Activated CD4-positive, CD25-positive, alpha-beta regulatory T cell treated with anti-CD3 and anti-CD28 coated beads, Interleukin-2, amount 50 U/mL, for 24 hours (primary cell): Measurements from ENCODE around the gene LAMB3.

Source experiments
- ATAC-seq, 2 donors: fragments of 150-1000 bp; cut with Tn5 transposase; one replicate each; pipeline ENCODE4 v1.10.0; 2021; ENCODE audit warnings: mild to moderate bottlenecking in 1 of 2, moderate library complexity in 1 of 2

The LAMB3 gene

DNA sequence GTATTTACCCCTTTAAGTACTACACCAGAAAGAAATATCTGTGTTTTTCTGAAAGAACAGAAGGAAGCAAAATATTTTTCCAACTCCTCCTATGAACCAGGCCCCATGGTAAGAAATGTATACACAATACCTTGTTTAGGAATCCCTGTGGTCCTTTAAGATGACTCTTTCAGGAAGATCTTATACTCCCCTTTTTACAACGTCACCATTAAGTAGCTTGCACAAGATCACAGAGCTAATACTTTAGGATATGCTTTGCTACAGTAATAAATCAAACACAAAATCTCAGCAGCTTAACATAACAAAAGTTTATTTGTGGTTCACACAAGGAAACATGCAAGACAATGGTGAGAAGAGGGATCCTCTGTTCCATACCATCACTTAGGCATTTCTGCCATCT is 8.8 kb upstream of the LAMB3 start:
- no peak for ATAC-seq

DNA sequence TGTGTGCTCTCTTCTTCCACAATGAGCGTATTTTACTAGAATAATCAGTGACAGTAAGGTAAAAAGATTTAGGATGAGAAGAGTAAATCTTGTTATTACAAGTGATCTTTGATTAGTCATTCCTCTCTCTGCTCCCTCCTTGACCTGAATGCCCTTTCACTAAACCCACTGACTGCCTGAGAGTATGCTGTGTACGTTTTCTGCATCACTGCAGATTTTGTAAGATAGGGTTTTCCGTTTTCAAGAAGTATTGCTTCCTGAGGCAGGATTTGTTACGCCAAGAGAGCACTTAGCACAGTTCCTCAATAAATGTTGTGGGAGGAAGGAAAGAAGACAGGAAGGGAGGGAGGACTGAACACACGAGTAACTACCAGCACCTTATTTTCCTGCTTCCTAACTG is 7.7 kb upstream of the LAMB3 start:
- peak in 1 of 2 donors; percentile 59 for ATAC-seq

DNA sequence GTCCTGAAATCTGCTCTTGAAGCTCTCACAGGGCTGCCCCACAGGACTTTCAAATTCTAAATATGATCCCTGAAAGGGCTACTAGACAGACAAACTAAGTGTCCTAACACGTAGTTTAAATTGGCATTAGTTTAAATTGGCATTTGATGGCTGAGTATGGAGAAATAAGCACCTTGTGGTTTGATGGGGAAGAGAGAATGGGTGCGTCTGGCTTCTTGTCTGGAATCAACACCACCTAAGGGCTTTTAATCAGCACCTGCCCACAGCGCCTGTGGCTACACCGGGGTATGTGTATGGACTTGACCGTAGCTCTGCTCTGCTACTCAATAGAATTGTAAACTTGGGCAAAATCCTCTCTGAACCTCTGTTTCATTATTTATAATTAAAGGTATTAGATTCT is 5.7 kb upstream of the LAMB3 start:
- ATAC-seq = no peak

DNA sequence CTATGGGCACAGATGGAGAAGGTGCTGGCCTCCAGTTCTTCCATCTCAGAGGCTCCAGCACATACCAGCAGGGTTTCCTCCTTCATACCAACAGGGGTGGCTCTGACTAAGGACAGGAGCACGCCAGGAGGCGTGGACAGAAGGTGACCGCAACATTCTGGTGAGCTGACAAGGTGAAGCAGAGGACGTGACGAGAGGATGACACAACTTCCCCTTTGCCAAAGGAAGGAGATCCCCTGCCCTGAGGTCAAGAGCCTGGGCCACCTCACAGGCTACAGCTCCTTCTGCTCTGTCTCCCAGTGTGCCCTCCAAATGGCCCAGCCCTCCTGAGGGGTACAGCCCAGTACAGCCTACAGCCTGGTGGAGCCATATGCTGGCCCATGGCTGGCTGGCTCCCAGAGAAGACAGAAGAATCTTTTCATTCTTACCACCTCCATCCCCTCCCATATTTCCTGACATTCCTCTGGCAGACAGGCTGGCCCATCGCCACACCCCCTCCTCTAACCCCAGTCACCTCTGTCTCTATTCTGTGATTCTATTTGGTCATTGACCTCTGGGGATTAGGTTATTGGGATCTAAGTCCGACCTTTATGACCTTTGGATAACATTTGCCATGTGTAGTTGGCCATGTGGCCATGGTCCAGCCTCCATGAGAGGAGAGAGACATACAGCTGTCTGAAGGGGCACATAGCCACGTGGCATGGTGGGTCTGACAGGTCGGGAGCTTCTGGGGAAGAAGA is 5.1 kb upstream of the LAMB3 start:
- peak in 1 of 2 donors; percentile 25 for ATAC-seq

DNA sequence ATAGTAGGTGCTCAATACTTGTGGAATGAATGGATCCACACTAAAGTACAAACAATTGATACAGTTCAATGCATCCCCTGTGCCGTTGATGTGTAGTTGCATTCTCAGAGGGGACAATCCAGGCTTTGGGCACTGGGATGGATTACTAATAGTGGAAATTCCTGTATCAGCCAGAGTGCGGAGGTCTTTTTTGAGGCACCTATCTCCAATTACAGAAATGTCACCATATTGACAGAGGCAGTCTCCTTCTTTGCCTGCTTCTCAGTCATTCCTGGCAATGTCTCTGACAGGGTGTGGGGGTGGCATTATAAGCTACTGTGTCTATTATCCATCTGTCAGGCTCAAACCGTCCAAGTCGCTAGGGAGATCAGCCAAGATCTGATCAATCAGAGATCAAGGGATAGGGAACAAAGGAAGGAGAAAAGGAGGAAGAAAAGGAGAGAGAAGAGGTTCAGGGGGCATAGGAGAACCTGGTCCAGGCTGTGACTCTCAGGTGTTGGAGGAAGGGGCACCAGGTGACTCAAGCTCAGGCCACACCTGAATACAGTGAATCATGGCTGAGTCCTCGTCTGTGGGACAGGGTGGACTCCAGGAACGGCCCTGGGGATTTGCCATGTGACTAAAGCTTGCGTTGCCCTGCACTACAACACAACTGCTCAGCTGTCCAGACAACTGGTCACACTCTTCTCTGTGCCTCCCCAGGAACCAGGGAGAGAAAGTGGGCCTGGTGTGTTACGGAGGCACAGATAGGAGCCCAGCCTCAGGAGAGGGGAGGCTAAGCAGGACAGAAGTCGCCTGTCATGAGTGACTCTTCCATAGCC is 3.4 kb upstream of the LAMB3 start:
- no peak for ATAC-seq

DNA sequence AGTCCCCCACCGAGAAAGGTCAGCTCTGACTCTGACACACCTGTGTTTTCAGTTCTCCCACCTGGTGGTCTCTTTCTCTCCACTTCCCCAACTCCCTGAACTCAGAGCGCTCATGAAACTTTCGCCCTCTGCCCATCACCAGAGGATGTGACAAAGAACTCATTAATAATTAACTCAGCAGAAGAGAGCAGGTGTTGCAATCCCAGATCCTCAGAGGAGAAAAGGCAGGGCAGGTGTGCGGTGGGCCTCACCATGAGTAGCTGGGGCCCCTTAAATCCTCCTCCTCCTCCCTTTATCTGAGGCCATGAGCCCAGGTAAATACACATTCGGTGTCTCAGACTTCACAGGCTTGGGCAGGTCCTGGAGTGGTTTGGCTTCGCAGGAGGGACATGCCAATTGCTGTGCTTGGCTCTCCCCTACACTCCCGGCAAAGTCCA is 1.7 kb upstream of the LAMB3 start:
- ATAC-seq = no peak

DNA sequence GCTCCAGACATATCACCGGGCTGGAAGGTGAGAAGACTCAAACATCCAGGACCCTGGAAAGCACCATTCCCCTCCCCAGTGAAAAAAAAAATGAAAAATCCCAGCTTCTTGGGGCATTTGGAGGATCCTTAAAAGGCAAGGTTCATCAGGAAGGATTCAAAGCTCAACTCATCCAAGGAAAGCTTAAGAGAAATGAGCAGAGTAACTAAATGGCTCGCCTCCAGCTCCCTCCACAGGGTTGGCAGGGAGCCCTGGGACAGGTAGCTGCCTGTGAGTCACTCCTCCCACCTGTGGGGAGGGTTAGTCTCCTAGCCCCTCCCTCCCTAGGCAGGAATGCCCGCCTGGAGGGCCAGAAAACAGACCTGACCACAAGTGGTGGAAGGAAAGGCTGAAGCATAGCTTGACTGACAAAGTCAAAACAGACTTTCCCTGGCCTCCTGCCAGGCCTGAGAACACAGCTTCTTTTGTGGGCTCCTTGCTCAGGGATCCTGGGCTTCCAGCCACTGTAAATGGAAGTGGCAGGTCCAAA is 712 bp upstream of the LAMB3 start:
- ATAC-seq = peak in 1 of 2 donors; percentile 22

DNA sequence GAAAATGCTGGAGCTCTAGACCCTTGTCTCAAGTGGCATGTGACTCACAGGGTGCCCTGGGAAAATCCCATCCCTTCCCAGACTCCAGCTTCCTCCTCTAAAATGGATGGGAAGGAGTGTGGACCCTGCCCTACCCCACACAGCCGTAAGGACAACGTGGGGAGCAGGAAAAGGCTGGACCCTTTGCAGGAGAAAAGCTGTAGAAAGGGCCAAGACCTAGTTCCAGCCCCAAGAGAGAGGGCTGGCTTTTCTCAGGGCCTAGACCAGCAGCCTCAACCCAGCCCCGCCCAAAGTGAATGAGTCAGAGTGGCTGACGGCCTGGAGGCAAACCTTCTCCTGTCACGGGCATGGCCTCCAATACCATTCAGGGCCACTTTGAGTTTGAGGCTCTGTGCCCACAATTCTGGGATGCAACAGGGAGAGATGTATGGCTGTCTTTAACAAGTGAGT is 1.1 kb downstream of the LAMB3 start:
- ATAC-seq = peak; percentile 76 to 77

DNA sequence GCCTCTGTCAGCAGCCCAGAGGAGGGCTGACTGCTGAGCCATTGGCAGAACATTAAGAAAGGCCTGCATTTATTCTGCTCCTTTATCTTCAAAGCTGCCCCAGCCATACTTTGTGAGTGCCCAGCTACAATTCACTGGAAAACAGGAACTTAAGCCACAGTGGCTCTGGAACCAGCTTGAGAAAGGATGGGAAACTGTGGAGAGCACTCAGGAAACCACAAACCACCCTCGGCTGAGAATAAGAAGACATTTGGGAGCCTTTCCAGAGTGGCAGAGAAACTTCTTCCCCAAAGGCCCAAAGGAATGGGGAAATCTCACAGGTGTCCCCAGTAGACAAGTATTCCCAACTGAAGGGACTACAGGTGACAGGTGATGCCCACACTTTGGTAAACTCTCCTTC is 1.8 kb downstream of the LAMB3 start:
- no peak for ATAC-seq

DNA sequence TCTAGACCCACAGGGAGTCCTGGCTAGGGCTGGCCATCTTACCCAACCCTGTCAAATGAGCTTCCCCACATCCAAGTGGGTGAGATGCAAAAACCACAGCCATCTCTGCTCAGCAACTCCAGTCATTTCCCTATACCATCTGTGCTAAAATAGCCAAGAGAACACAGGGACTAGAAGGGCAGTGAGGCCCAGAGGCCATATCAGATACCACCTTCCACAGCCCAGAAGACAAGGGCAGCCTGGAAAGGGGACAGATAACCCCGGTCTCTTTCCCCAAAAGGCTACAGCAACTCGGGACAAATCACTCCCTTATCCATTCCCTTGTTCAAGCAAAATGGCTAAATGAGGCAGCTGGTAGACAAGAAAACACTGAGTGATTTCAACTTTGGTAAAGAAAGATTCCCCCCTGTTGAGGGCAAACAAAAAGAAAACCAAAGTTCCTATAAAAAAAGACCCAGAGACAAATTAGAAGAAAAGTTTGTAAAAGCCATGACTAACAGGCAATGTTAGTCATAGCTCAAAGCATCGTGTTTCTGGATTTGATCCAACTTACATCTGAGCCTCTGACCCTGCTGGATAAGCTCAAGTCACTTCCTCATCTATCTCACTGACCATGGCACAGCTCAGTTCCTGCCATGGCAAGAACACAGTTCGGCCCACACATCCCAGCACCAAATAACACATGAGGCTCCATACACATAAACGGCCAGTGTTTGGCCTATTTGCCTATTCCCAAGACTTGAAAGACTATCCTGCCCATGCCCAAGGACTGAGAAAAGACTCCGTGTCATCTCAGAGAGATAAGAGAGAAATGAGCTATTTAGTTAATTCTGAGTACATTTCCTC is 3.1 kb downstream of the LAMB3 start:
- no peak for ATAC-seq

DNA sequence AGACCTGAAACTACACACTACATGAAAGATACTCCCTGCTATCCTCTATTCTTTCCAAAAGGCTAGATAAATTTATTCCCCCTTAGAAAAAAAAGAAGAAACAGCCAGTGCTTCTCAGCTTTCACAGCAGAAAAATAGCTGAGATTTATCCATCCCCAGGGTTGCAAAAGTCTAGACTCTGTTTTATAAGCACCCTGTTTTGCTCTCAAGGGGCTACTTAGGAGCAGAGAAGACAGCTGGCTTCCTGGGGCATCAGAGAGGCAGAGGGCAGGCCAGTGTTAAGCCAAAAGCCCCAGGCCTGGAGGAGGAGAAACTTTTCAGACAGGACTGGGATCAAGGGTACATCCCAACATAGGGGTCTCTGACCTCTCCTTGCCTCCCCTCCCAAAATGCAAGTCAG is 3.9 kb downstream of the LAMB3 start:
- ATAC-seq = no peak

DNA sequence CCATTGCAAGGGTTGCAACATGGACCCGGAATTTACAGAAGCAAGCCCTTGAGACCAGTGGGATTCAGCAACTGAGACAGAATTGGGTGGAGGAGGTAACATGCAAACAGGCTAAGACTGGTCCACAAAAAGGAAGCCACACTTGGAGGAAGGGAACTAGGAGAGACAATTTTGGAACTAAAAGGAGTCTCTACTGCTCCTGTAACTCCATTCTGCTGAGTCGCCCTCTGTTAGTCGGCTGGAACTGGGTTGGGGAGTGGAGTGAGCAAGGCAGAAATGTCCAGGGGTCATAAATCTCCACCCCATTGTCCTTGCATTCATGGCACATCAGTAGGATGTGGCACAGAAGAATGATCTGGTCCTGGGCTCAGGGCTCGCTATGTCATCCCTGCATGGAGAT is 5.1 kb downstream of the LAMB3 start:
- no peak for ATAC-seq

DNA sequence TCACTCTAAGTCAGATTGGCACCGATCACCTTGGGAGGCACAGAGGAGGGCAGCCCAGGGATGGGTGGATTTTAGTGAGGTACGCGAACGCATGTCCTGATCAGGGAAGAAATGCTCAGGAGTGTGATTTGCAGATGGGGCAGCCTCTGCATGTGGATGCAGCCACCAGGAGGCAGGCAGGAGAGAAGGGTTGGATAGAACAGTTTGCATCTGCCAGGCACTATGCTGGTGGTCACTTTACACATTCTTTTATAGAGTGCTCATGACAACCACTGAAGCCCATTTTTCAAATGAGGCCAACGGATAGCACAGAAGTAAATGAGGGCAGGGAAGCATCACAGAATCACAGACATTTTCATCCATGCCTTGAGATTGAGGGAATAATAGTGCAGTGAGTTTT is 5.7 kb downstream of the LAMB3 start:
- ATAC-seq = no peak

DNA sequence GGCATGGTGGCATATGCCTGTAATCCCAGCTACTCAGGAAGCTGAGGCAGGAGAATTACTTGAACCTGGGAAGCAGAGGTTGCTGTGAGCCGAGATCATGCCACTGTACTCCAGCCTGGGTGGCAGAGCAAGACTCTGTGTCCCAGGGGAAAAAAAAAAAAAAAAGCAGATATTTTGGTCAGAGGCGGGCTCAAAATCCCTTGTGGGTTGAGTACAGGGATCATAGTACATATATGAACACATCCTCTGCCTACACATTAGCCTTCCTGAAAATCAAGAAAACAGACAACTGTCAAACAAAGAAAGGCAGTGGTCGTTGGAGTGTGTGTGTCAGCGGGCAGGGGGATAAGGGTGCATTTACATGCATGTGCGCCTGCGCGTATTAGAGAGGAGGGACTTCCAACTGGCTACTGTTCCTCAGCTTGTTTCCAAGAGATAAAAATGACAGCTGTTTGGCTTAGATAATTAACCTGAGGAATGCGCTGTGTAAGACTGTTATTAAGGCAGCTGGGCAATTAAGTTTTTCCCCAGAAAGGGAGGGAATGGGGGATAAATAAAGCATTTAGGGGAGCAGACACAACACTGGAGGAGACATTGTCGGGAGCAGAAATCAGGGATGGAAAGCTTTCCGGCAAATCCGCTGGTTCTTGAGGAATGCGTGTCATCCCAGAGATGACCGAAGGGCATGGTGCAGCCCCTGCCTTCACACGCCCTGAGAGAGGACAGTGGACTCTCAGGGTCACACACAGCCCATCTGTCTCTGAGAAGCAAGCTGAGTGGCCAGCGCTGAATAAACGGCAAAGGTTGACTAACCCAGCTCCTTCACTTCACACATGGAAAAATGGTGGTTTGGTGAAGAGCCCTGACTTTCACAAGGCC is 6.4 kb downstream of the LAMB3 start:
- ATAC-seq = no peak

DNA sequence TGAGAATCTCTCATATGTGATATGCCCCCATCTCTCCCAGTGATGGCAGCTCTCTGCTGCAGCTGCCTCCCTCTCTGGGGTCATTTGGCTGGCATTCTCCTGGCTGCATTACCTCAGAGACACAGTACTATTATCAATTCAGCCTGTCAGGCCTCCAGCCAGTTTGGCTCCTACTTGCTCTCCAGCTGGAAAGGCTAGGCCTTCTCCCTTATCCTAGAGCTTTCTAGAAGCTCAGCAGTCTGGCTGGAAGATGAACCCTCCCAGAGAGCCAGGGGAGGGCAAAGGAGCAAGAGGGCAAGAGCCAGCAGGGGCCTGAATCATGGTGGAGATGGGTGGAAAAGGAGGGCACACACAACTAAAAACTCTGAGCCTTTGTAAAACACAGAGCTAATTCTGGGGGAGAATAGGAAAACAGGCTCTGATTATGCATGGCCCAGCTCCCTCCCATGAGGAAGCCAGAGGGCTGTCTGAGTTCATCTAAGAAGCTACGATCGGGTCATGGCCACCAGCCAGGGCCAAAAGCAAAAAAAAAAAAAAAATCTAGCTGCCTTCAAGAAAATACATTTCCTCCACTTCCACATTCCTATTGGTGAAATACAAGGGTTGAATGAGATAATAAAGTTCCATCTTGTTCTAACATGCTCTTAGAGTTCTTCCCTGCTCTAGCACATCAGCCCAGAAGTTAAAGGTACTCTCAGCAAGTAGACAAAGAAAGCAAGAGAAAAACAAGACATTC is 8.8 kb downstream of the LAMB3 start:
- ATAC-seq = no peak

DNA sequence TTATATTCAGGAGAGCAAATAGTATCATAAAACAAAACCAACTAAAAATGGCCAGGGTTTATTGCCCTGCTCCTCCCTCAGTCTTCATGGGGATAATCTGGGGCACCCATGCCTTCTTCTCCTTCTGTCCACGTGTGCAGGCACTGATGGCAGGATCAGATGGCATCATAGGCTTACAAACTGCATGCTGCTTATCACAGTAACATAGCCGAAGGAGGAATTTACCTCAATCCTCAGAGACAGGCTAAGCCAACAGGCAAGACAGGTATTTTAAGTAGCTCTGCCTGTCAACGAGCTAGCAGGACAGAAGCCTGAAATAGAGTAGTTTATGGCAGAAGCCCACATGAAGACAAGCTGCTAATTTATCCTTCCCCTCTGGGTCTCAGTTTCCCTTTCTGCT is 9.4 kb downstream of the LAMB3 start:
- no peak for ATAC-seq

DNA sequence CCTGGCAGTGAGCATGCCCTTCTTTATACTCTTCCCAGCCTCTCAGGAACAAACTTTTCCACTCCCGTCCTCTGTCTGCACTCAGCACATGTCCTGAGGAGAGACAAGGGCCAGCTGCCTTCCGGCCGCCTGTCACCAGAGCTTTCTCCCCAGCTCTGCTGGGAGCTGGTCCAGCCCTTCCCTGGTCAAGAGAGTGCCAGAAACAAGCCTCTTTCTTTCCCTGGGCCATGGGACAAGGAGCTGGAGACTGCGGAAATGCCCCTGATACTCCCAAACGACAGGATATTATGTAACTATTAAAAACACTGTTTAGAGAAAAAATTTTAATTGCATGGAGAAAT is 10.4 kb downstream of the LAMB3 start:
- no peak for ATAC-seq

DNA sequence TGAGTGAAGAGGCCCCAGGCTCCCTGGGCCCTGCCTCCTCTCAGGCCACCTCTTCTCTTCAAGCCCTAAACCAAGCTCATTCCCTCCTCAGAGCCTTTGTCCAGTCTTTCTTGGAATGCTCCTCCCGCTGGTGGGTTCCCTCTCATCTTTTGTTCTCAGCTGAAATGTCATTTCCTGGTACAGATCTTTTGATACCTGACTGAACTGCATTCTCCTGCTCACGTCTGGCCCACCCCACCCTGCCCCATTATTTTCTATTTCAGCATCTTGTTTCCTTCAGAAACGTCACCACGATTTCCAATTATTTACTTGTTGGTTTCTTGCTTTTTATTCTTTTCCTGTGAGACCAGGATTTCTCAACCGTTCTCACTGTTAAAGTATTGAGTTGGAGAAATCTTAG is 16.4 kb downstream of the LAMB3 start:
- no peak for ATAC-seq

DNA sequence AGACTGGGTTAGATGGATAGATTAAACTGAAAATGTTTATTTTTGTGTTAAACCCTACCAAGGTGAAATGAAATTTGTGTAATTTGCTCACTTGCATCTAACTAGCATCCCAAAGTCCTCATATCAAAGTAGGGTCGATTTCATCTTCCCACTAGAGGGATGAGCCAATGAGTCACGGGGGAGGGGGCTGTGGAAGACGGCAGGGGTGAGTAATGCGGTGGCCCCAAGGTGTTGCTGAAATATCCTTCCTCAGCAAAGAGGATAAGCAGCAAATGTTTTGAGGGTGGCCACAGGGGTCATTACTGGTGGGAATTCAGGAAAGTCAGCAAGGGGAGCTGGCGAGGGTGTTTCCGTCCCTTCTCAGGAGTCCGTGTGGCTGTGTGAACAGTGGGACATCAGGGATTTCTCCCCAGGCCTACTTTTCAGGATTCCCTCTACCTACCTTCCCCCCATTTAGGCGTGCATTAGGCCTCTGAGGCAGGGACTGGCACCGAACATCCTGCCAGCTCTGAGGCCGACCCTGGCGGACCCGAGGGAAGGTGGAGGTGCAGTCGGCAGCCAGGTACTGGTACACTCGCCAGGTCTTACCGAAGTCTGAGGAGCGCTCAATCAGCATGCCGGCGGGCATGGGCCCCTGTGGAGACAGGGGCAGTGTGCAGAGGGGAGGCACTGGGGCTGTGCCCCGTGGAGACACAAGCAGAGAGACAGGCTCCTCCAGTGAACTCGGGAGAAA is 18.1 kb downstream of the LAMB3 start:
- no peak for ATAC-seq

DNA sequence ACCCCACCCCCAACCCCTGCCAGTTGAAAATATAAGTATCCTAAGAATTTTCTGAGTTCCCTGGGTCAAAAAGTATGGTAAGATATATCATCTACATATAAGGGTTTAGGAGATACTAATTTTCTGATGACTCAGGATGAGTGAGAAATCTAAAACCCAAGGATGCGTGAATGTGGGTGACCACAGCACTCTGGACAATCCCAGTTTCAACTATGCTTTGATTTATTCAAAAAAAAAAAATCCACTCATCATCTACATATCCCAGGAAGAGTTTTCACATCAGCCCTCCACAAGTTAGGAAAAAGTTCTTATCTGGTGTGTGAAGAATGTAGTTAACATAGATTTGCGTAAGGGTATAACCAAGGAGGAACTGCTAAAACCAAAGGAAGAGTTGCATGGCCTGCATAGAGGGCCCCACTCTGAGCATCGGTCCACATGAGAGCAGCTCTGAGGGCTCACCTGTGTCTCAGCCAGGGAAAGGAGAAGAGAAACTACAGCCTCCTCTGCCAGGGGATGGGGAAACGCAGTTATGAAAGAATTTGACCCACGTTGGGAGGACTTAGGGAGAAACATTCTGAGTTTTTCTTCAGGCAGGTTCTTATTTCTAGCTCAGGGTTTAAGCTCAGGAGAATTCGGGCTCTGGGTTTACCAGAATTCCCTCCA is 18.8 kb downstream of the LAMB3 start:
- no peak for ATAC-seq
